Measurements from ENCODE around the gene CD58.

DNA sequence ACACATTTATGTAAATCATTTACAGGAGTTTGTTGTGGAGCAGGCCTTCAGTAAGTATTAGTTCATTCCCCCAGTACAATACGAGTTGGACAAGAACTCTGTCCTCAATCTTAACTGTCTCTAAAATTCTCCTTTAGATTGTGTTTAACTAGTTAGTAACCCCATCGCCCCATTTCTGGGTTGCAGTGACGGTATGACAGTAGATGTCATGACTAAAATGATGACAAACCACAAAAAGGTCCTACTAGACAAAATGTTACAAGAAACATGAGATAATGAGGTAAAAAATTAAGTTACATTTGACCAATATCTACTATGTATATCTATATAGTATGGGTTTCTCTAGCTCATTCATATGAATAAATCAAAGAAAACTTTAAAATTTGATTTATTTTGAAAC is 41.1 kb downstream of the CD58 start:
- TF ChIP-seq, protein P1, sequence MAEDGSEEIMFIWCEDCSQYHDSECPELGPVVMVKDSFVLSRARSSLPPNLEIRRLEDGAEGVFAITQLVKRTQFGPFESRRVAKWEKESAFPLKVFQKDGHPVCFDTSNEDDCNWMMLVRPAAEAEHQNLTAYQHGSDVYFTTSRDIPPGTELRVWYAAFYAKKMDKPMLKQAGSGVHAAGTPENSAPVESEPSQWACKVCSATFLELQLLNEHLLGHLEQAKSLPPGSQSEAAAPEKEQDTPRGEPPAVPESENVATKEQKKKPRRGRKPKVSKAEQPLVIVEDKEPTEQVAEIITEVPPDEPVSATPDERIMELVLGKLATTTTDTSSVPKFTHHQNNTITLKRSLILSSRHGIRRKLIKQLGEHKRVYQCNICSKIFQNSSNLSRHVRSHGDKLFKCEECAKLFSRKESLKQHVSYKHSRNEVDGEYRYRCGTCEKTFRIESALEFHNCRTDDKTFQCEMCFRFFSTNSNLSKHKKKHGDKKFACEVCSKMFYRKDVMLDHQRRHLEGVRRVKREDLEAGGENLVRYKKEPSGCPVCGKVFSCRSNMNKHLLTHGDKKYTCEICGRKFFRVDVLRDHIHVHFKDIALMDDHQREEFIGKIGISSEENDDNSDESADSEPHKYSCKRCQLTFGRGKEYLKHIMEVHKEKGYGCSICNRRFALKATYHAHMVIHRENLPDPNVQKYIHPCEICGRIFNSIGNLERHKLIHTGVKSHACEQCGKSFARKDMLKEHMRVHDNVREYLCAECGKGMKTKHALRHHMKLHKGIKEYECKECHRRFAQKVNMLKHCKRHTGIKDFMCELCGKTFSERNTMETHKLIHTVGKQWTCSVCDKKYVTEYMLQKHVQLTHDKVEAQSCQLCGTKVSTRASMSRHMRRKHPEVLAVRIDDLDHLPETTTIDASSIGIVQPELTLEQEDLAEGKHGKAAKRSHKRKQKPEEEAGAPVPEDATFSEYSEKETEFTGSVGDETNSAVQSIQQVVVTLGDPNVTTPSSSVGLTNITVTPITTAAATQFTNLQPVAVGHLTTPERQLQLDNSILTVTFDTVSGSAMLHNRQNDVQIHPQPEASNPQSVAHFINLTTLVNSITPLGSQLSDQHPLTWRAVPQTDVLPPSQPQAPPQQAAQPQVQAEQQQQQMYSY (CRISPR knock-in tag; IDR thresholded peaks at IDR 0.05) = no peak
- TF ChIP-seq ZNF396 (CRISPR knock-in tag; IDR thresholded peaks at IDR 0.05; ENCODE audit: borderline replicate concordance) (no peak), SP1 (CRISPR knock-in tag; conservative IDR thresholded peaks at IDR 0.05) (no peak), CBFB (CRISPR knock-in tag; IDR thresholded peaks at IDR 0.05; ENCODE audit: low read depth) (no peak), FOXP1 (CRISPR knock-in tag; IDR thresholded peaks at IDR 0.05; ENCODE audit: borderline replicate concordance) (no peak)
- TF ChIP-seq, protein P2, sequence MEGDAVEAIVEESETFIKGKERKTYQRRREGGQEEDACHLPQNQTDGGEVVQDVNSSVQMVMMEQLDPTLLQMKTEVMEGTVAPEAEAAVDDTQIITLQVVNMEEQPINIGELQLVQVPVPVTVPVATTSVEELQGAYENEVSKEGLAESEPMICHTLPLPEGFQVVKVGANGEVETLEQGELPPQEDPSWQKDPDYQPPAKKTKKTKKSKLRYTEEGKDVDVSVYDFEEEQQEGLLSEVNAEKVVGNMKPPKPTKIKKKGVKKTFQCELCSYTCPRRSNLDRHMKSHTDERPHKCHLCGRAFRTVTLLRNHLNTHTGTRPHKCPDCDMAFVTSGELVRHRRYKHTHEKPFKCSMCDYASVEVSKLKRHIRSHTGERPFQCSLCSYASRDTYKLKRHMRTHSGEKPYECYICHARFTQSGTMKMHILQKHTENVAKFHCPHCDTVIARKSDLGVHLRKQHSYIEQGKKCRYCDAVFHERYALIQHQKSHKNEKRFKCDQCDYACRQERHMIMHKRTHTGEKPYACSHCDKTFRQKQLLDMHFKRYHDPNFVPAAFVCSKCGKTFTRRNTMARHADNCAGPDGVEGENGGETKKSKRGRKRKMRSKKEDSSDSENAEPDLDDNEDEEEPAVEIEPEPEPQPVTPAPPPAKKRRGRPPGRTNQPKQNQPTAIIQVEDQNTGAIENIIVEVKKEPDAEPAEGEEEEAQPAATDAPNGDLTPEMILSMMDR (IDR thresholded peaks at IDR 0.05) = no peak
- TF ChIP-seq, protein P3, sequence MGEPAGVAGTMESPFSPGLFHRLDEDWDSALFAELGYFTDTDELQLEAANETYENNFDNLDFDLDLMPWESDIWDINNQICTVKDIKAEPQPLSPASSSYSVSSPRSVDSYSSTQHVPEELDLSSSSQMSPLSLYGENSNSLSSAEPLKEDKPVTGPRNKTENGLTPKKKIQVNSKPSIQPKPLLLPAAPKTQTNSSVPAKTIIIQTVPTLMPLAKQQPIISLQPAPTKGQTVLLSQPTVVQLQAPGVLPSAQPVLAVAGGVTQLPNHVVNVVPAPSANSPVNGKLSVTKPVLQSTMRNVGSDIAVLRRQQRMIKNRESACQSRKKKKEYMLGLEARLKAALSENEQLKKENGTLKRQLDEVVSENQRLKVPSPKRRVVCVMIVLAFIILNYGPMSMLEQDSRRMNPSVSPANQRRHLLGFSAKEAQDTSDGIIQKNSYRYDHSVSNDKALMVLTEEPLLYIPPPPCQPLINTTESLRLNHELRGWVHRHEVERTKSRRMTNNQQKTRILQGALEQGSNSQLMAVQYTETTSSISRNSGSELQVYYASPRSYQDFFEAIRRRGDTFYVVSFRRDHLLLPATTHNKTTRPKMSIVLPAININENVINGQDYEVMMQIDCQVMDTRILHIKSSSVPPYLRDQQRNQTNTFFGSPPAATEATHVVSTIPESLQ (CRISPR knock-in tag; IDR thresholded peaks at IDR 0.05) = no peak
- TF ChIP-seq, protein P4, sequence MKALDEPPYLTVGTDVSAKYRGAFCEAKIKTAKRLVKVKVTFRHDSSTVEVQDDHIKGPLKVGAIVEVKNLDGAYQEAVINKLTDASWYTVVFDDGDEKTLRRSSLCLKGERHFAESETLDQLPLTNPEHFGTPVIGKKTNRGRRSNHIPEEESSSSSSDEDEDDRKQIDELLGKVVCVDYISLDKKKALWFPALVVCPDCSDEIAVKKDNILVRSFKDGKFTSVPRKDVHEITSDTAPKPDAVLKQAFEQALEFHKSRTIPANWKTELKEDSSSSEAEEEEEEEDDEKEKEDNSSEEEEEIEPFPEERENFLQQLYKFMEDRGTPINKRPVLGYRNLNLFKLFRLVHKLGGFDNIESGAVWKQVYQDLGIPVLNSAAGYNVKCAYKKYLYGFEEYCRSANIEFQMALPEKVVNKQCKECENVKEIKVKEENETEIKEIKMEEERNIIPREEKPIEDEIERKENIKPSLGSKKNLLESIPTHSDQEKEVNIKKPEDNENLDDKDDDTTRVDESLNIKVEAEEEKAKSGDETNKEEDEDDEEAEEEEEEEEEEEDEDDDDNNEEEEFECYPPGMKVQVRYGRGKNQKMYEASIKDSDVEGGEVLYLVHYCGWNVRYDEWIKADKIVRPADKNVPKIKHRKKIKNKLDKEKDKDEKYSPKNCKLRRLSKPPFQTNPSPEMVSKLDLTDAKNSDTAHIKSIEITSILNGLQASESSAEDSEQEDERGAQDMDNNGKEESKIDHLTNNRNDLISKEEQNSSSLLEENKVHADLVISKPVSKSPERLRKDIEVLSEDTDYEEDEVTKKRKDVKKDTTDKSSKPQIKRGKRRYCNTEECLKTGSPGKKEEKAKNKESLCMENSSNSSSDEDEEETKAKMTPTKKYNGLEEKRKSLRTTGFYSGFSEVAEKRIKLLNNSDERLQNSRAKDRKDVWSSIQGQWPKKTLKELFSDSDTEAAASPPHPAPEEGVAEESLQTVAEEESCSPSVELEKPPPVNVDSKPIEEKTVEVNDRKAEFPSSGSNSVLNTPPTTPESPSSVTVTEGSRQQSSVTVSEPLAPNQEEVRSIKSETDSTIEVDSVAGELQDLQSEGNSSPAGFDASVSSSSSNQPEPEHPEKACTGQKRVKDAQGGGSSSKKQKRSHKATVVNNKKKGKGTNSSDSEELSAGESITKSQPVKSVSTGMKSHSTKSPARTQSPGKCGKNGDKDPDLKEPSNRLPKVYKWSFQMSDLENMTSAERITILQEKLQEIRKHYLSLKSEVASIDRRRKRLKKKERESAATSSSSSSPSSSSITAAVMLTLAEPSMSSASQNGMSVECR (CRISPR knock-in tag; IDR thresholded peaks at IDR 0.05; ENCODE audit: borderline replicate concordance) = no peak
- TF ChIP-seq, protein P5, sequence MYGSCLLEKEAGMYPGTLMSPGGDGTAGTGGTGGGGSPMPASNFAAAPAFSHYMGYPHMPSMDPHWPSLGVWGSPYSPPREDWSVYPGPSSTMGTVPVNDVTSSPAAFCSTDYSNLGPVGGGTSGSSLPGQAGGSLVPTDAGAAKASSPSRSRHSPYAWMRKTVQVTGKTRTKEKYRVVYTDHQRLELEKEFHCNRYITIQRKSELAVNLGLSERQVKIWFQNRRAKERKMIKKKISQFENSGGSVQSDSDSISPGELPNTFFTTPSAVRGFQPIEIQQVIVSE (CRISPR knock-in tag; IDR thresholded peaks at IDR 0.05; ENCODE audit: borderline replicate concordance) = no peak
